HG02798 (cell line): ENCODE measurements around the gene TRIM49D2.
"Not testable (repeated sequence)": the region's sequence is repeated elsewhere in the genome, so short reads cannot be mapped to it uniquely, and the experiment has no call there.

Source experiments
- ATAC-seq: cut with Tn5 transposase; IDR thresholded peaks from one replicate; pipeline ENCODE4 v1.9.1; 2021; ENCODE audit warnings: mild to moderate bottlenecking; ENCODE audit not compliant: unreplicated experiment, poor library complexity

Gene TRIM49D2, protein sequence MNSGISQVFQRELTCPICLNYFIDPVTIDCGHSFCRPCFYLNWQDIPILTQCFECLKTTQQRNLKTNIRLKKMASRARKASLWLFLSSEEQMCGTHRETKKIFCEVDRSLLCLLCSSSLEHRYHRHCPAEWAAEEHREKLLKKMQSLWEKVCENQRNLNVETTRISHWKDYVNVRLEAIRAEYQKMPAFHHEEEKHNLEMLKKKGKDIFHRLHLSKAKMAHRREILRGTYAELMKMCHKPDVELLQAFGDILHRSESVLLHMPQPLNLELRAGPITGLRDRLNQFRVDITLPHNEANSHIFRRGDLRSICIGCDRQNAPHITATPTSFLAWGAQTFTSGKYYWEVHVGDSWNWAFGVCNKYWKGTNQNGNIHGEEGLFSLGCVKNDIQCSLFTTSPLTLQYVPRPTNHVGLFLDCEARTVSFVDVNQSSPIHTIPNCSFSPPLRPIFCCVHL

DNA sequence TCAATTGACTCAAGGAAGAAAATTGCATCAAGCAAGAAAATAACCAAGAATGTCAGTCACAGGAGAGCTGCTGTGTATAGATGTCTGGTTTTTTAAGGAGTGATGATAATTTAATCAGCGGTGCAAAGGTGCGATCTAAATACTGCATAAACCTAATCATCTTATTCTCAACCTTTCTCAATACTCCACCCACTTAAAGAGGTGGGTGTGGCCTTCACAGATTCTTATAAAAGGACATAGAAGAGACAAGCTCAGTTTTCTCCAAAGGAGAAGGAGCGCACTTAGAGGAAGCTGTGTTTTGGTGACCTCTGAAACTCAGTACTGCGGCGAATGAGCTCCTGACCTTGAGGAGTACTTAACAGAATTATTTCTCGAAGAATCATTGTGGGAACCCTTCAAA is at the start of gene TRIM49D2:
TRIM49D2 (plus strand) TSS at position 301 of the 400 bp plus-strand sequence. CDS start 2,698 bp downstream, outside the sequence.
- not testable (repeated sequence) for ATAC-seq

DNA sequence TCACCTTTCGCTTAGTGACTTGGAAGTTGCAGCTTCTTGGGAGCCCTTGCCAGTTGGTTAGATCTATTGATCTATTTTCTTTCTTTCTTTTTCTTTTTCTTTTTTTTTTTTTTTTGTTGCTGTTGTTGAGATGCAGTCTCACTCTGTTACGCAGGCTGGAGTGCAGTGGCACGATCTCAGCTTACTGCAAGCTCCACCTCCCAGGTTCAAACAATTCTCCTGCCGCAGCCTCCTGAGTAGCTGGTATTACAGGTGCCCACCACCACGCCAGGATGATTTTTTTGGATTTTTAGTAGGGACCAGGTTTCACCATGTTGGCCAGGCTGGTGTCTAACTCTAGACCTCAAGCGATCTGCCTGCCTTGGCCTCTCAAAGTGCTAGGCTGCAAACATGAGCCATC is 46.4 kb upstream of the TRIM49D2 start:
- ATAC-seq: not testable (repeated sequence)

DNA sequence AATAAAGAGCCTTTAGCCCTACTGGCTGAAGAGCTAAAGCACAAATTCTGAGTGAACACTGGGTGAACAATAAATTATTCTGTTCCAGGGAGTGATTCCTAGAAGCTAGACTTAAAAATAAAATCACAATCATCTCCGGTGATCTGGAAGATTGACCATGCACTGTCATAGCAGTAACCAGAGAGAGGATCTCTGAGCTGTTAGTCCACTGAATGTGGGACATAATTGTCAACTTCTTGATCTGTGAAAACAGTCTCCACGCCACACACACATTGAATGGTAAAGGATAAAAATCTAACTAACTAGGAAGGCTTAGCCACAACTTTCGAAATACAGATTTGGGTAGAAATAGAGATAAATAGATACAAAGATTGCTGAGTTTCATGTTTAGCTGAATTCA is 30.6 kb upstream of the TRIM49D2 start:
- ATAC-seq: not testable (repeated sequence)

DNA sequence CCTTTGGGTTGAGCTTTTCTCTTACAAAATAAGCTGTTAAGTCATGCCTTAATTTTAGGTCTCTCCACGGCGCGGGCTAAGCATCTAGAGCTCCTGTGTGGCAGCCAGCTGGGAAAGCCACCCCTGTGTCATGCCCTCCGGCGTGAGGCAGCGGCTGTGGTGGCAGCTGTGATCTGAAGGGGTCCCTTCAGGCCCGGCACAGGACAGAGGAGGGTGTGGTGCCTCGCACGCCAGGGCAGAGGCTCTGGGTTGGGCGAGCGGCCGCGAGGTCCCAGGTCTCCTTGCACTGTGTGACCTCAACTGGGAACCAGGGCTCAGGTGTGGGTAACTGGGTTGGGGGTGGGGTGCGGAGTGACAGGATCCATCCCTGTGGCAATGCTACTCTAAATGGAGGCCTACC is 23.1 kb upstream of the TRIM49D2 start:
- ATAC-seq: not testable (repeated sequence)

DNA sequence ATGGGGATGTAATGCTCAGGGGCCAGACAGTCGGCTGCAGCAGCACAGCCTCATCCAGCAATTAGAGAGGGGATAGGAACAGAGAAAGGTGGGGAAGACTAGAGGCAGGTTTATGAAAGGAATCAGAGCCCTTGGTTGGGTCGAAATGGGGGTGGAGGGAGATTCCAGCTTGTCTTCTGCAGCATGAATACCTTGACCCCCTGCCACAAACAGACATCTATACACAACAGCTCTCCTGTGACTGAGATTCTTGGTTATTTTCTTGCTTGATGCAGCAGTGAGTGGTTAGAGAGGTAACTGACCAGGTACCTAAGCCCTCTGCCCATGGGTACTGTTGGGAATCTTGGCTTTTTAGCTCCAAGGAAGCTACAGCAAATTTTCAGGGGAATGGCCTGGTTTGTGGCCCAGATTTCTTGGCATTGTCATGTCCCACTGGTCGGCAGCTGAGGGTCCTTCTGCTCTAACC is 1.6 kb upstream of the TRIM49D2 start, which contains the start of gene TRIM49D1:
TRIM49D1 (minus strand) TSS at position 51 of the 466 bp plus-strand sequence. CDS start 4,535 bp downstream, outside the sequence.
- no peak for ATAC-seq

DNA sequence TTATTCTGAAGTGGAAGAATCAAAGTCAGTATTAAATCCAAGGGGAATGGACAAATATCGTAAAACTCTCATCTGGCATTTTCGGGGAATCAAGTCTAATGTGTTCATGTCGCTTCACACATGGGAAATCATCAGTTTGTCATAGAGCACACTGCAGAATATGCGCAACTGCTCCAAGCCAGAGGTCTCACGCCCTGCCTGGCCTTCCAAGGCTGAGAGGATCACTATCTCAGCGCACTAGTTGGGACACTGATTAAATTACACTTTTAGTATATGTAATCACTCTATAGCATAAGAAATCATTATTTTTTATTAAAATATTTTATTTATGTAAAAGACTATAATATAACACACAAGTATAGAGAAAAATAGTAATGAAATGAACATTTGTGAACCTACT is 37.0 kb downstream of the TRIM49D2 start:
- ATAC-seq: not testable (repeated sequence)

DNA sequence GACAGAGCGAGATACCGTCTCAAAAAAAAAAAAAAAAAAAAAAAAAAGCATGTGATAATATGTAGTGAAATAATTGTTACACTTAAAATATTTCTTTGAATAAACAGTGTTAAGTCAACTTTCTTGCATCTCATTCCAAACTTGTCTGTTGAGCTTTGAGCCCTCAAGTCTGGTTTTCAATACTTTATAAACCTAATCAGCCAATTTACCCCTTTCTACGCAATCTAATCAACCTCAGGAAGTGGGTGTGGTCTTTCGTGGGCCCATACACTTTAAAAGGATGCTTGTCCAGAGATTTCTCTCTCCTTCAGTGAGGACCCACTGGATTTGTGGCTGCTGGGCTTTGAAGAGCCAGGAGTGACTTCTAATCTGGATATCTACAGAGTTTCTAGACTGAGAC is 41.9 kb downstream of the TRIM49D2 start, which contains the start of gene TRIM64:
TRIM64 (plus strand) TSS at position 301 of the 400 bp plus-strand sequence. CDS start 2,467 bp downstream, outside the sequence.
- not testable (repeated sequence) for ATAC-seq
